GM19043 (cell line): ENCODE data around the gene CLIC1.
"Not testable (repeated sequence)": the region's sequence is repeated elsewhere in the genome, so short reads cannot be mapped to it uniquely, and the experiment has no call there.

Experiments used
- ATAC-seq: cut with Tn5 transposase; IDR thresholded peaks from one replicate; pipeline ENCODE4 v1.9.1; 2021; ENCODE audit warnings: low read depth; ENCODE audit not compliant: unreplicated experiment

The CLIC1 gene

DNA sequence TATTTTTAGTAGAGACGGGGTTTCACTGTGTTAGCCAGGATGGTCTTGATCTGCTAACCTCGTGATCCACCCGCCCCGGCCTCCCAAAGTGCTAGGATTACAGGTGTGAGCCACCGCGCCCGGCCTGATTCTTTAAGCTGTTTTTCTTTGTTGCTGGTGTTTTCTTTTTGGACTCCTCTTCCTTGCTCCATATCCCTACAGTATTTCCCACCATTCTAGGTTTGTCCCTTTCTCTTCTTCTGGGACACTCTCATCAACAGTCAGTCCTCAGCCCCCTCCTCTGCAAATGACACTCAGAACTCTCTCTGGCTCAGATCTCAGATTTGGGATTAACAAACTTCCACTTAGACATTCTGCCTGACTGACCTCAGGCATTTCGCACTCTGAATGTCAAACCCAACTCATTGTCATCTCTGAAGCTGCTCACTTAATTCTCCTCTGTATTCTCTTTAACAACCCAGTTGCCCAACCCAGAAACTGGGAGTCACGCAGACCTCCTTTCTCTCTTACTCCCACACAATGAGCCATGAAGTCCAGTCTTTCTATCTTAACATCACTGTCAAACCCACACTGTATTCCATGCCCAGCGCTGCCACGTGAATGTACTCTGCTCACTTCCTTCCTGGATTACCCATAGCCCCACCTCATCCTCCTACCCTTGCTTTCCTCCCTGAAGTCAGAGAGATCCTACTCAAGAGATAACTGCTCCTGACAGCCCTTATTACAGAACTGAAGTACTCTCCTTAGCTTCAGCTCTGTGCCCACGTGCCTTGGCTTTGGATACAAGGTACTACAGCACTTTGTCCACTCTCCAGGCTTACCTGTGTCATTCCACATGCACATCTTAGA lies 10.6 kb downstream of the CLIC1 start:
- no peak for ATAC-seq

DNA sequence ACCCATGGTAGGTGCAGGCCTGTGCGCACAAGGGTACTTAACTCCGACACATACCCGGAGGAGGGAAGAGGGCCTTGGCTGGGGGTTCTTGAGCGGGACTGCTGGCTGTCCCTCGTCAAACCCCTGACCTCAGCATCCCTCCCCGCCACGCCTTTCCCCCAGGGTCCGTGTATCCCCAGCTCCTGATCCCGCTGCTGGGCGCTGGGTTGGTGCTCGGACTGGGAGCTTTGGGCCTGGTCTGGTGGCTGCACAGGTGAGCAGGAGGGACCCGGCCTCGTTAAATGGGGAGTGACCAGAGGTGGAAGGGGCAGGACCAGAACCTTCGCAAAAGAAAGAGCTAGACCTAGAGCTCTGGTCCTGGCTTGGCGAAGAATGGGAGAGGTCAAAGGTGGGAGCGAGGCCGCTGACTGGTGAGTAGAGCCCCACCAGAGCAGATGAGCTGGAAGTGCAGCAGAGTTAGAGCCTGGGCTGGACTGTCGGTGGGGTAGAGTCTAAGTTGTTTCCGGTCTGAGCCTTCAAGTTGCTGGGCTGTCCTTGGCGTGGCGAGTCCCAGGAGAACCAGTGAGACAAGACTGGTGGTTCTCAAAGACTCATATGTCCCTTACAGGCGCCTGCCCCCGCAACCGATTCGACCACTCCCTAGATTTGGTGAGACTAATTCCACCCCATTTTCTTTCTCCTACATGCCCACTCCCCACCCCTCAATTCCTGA lies 12.2 kb downstream of the CLIC1 start:
- no peak for ATAC-seq

DNA sequence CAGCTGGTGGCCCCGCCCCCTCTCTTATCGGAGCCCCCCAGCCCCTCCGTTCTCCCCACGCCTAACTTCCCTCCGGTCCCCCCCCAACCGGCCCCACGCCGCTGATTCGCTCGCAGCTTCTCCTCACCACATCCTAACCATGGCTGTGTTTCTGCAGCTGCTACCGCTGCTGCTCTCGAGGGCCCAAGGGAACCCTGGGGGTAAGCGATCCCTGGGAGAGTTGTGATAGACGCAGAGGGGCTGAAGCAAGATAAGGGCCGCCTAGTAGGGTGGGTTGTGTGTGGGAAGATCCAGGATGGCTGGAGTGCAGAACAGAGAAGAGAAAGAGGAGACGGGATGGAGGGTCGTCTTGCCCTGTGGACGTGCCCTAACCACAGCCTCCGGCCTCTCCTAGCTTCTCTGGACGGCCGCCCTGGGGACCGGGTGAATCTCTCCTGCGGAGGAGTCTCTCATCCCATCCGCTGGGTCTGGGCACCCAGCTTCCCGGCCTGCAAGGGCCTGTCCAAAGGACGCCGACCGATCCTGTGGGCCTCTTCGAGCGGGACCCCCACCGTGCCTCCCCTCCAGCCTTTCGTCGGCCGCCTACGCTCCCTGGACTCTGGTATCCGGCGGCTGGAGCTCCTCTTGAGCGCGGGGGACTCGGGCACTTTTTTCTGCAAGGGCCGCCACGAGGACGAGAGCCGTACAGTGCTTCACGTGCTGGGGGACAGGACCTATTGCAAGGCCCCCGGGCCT lies 12.9 kb downstream of the CLIC1 start, which contains the start of gene MPIG6B:
TSS of gene MPIG6B (plus strand) at position 129 of the 735 bp plus-strand sequence. CDS start at position 140, 11 bp downstream.
- ATAC-seq = no peak

DNA sequence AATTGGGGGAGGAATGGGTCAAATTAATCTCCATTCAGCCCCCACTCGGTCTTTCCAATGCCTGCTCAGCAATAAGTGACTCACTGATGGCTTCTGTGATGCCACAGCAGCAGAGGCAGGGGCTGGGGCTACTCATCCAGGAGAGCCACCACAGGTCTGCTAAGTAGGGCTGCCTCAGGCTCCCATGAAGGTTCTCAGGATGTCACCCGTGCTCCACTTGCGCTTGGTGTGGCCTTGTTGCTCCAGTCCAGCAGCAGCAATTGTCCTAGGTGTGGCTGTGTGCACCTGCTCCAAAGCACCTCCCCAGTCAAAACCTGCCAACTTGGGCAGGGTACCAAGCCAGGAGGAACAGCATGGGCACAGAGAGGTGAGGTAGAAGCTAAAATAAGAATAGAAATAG lies 14.2 kb downstream of the CLIC1 start:
- no peak for ATAC-seq

DNA sequence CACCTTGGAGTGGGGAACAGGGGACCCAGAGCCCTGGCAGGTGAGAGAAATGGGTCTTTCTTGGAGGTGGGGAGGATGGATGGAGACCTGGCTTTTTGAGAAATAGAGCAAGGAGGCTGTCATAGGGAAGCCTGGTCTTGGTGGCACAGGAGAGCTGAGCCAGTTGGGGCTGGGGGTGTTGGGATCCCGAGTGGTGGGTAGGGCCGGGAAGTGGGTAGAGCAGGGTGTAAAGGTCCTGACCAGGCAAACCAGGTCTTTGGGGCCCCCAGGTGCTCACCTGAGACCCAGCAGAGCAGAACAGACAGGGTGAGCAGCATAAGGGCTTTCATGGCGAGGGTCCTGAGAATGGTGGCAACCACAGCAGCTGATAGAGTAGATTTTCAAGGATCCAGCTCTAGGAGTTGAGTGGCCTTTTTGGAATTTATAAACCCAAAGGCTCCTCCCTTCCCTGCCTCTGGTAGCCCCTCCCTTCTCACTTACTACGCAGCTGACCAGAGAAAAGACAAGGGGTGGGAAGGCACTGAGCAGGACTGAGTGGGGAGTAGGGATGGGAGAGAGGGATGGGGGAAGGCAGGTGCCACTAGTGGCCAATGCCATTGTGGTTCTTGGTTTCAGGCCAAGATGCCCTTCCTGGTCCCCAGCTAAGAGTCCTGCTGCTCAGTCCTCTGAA lies 14.8 kb downstream of the CLIC1 start, which contains the start of gene LY6G6C:
TSS of gene LY6G6C (minus strand) at position 396 of the 670 bp plus-strand sequence. CDS start at position 329, 67 bp downstream.
- no peak for ATAC-seq

DNA sequence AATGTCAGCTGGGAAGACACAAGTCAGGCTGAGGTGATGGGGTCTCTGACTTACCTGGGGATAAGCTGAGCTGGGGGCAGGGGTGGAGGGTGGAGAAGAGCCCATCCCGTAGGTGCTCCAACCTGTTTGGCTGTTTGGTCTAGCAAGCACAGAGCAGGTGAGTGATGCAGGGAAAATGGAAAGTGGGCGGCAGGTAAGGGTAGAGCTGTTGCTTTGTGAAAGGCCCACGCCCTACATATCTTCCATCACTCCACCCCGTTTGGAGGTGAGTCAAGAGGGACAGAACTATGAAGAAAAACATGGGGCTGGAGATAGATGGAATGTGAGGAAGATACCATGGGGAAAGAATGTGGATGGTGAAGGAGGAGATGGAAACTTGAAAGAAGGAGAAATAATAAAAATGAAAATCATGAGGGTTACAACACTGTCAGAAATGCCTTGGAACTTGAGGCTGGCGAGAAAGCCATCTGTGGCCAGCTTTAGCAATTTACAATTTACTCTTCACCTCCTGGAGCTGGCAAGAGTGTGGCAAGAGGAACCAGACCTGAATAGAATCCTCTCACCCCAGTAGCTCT lies 16.0 kb downstream of the CLIC1 start:
- no peak for ATAC-seq

DNA sequence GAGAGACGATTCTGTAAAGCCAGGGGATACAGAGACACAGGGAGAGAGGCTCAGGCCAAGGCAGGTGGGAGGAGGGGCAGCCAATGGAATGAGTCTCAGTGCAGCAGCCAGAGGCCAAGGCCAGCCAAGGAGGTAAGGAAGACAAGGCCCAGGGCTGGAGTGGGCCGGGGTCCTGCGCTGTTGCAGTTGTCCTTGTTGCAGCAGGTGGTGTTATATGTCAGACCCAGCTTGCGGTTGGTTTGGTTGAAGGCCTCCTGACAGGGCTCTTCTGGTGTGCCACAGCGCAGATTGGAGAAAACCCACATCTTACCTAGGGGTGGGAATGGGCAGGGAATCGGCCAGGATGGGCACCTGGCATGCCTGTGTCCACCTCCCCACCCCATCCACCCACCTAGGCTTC lies 17.3 kb downstream of the CLIC1 start:
- no peak for ATAC-seq

DNA sequence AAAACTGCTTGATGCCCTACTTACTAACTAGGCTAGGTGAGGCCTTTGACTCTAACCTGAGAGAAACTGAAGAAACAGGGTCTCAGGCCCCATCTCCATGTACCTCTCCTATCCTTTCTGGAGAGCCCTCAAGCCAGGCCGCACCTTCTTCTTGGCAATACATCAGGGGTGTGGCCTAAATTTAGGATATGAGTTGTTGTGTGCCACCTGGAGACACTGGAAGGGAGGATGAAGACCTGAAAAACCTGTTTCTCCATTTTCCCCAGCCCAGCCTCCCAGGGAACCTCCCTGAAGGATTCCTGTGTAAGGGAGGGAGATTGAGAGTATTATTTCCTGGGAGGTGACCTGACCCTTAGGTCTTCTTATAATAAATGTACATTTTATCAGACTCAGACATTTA lies 18.1 kb downstream of the CLIC1 start:
- no peak for ATAC-seq

DNA sequence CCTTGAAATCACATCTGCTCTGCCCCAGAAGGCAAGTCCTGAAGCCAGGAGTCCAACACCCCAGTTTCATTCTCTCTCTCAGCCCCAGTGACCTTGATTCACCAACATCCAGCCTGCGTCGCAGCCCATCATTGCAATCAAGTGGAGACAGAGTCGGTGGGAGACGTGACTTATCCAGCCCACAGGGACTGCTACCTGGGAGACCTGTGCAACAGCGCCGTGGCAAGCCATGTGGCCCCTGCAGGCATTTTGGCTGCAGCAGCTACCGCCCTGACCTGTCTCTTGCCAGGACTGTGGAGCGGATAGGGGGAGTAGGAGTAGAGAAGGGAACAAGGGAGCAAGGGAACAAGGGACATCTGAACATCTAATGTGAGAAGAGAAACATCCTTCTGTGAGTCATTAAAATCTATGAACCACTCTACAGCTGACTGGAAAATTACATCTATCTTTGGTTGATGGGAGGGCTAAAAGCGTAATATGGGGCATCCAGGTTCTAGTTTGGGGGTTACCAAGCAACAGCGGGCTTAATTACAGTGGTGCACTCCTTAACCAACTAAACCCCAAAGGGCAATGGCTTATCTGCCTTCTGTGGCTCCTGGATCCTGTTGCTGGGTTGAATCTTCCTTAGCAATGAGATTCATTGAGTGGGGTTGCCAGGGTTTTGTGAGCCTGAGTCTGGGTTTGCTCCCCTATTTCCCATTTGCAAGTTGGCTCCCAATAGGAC lies 18.7 kb downstream of the CLIC1 start:
- no peak for ATAC-seq

DNA sequence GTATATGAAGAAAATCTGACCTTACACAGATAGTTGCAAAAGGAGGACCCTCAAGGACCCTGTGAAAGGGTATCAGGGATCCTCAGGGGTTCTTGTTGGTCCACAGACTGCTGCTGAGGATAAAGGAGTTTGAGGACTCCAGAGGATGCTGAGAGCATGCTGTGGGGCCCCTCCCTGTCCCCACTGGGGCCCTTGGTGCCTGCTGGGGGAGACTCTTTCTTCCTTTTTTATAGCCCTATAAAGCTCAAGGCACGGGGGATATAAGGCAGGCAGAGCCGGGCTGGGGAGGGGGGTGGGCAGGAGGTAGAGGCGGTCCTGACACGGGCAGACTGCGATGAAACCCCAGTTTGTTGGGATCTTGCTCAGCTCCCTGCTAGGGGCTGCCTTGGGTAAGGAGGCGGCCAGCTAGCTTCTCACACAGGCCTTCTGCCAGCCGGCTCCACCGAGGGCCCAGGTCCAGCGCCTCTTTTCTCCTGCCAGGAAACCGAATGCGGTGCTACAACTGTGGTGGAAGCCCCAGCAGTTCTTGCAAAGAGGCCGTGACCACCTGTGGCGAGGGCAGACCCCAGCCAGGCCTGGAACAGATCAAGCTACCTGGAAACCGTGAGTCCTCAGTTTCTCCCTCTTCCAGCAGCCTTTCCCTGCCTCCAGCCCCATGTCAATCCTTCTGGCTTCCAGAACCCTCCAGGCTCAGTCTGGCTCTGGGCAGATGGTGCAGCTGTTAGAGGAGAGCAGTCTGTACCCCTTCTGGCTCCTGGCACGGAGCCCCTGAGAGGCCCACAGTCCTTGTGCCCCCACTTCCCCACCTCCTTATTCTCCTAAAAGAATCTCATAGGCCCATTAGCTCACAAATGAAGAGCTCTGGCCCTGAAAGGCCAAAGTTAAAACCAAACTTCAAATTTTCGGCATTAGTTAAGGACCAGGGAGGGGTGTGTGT lies 21.0 kb downstream of the CLIC1 start, which contains the start of gene LY6G6D:
TSS of gene LY6G6D (plus strand) at position 327 of the 937 bp plus-strand sequence. CDS start at position 335, 8 bp downstream.
- ATAC-seq = no peak

DNA sequence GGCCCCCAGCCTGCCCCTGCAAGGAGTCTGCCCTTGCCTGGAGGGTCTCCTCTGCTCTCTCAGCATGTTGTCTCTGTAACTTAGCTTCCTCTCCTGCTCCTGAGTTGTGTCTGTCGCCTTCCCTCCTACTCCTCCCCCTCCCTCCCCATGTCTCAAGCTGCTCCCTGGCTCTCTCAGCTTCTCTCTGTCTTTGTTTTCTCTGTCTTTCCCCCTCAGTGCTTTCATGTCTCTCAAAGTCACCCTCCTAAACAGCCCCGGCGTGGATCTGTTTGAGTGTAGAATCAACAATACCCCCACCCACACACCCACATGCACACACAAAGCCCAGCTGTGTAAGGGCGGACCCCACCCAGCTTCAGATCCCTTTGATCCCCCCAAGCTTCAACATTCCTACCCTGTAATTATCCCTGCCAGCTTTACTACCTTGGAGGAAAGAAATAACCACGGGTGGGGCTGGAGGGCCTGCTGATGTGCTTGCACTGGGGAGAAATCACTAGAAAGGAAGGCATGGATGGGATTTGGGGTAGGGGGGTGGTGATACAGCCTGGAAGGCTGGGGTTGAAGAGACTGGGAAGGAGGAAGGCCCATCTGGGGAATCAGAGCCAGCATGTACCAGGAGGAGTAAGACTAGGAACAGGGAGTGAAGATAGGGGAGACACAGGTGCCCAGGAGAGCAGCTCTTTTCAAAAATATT lies 22.2 kb downstream of the CLIC1 start:
- no peak for ATAC-seq

DNA sequence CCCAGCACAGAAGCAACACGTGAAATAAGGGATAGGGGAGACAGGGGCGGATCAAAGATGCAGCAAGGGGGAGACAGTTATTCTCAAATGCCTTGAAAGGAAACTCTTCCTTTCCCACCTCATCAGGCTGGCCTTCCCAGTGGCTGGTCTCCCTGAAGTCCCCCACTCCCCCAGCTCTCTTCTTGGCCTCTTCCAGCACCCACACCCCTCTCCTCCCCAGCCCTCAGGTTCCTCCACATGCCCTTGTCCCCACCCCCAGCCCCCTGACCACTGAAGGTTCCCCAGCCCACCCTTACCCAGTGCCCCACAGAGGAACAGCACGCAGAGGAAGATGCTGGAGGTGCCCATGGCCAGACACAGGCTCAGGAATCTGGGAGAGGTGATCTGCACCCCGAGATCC lies 22.9 kb downstream of the CLIC1 start:
- ATAC-seq = no peak

DNA sequence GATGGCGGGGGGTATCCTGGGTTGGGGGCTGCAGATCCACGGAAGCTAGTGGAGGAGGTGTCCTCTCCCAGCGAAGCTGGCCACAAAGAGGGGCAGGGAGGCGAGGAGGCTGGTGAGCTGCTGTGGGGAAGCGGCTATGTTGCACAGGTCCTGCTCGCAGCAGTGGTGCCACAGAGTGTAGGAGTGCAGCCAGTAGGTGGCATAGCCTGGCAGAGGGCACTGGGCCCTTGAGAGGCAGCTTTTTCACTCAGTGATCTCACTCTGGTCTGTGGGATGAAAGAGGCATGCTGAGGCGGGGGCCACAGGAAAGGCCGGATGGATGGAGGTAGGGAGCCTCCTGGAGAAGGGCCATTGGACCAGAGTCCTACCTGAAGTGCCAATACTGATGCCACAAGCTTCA lies 24.0 kb downstream of the CLIC1 start:
- no peak for ATAC-seq

DNA sequence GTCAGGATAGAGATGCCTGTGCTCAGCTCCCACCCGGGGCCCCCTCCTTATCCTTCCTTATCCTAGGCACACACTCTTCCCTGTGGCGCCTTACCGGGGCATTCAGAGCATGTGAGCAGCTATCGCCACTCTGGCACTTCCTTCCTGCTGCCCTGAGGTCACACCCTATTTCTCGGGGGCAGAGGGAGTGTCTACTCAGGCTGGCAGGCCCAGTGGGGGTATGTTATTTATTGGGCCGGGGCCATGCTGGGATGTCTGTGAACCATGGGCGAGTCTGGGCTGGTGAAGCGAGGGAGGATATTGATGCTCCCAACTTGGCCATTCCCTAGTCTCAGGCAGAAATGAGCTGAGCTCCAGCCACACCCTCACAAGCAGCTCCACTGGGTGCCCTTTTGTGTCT lies 25.1 kb downstream of the CLIC1 start:
- ATAC-seq = no peak

DNA sequence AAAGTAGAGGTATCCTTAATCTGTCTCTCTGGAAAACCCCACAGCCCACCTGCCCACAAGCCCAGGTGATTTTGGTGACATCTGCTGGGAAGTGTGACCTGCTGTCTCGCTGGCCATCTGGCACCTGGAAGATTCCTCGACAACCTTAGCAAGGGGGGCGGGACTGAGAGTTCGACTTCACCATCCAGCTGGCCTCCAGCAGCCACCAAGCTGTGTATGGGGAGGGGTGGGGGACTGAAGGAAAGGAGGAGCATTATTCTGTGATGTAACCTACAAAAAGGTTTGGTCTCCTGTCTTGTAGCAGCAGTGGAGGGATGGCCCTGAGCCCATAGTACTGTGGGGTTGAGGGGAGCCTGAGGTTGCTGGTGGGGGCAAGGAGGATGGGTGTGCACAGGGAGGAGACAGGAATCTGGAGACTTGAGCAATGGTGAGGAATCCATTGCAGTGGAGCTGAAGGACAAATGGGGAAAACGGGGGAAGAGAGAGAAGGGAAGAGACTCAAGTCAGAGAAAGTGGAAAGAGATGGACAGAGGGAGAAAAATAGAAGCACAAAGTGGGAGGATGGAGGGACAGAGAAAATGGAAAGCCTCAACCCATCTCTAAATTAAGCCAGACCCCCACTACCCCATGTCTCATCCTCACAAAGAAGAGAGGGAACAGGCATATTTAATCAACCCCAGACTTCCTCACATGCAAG lies 25.7 kb downstream of the CLIC1 start:
- no peak for ATAC-seq

DNA sequence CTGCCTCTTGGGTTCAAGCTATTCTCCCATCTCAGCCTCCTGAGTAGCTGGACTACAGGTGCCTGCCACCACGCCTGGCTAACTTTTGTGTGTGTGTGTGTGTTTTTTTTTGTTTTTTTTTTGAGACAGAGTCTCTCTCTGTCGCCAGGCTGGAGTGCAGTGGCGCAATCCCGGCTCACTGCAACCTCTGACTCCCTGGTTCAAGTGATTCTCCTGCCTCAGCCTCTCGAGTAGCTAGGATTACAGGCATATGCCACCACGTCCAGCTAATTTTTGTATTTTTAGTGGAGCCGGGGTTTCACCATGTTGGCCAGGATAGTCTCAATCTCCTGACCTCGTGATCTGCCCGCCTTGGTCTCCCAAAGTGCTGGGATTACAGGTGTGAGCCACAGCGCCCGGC lies 27.2 kb downstream of the CLIC1 start:
- not testable (repeated sequence) for ATAC-seq

DNA sequence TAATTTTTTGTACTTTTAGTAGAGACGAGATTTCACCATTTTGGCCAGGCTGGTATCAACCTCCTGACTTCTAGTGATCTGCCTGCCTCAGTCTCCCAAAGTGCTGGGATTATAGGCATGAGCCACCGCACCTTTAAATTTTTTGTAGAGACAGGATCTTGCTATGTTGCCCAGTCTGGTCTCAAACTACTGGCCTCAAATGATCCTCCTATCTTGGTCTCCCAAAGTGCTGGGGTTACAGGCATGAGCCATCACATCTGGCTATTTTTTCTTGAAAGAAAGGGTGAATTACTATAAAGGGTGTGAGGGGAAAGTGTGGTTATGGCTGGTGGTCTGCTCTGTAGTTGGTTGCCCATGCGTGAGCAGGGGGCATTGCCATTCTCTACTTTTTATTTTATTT lies 28.1 kb downstream of the CLIC1 start:
- no peak for ATAC-seq
